ENCODE results near the gene CAPN5.

CAPN5 gene

DNA sequence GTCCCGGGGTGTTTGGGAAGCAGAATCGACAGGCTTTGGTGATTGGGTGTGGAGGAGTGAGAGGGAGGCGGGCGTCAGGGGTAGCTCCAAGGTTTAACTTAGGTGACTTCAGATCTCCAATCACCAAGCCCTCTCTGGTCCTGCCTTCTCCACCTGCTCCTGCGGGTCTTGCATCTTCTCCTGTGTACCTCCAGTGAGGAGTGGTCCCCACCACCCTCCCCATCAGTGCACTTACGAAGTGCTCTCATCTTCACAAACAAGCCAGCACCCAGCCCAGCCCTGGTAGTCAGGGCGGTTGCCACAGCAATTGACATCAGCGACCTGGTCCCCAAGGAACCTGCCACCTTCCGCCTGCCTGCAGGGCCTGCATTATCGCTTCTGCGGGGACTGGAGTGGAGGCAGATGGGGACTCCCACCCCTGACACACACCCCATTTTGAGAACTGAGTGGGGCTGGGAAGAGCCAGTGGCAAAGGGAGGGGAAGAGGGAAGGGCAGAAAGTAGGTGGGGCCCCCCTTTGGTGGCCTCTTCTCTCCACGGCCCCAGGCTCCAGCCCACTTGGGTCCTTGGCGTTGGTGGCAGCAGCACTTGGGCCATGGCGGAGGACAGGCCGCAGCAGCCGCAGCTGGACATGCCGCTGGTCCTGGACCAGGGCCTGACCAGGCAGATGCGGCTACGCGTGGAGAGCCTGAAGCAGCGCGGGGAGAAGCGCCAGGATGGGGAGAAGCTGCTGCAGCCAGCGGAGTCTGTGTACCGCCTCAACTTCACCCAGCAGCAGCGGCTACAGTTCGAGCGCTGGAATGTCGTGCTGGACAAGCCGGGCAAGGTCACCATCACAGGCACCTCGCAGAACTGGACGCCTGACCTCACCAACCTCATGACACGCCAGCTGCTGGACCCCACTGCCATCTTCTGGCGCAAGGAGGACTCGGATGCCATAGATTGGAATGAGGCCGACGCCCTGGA lies 35.8 kb downstream of the CAPN5 start, which contains the start of gene OMP:
OMP (plus strand) TSS at position 595 of the 965 bp plus-strand sequence; CDS start at position 595, 0 bp downstream.
- no peak for DNase-seq

DNA sequence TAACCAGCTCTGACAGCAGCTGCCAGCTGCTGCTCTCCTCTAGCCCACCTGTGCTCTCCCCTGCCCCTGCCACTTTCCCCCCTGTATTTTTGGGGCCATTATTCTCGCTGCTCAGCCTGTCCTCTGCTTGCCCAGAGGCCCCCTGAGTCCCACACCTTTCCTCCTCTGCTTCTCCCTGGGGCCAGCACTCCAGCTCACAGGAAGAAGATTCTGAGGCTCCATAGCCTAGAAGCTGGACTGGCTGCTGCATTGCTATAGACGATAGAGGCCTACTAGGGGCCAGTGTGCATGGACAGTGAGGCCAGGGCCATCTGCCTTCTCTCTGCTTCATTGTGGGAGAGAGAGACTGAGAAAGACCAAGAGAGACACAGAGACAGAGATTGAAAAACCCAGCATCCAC lies 36.5 kb downstream of the CAPN5 start:
- no peak for DNase-seq

DNA sequence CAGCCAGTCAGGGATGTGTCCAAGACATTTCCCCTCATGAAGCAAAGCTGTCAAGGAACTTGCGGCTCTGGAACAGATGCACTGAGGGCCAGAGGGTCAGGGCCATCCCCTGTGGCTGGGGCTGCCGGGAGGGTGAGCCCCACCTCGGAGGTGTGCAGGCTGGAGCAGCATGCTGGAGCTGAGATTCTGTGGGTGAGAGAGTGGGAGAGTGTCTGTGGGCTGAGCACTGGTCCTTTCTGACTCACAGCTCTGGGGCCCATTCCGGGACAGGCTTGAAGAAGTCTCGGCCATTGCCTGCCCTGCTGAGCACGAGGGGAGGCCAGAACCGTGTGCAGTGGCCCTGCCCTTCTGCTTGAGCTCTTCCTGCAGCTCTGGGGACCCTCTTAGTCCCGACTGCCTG lies 38.0 kb downstream of the CAPN5 start:
- no peak for DNase-seq

DNA sequence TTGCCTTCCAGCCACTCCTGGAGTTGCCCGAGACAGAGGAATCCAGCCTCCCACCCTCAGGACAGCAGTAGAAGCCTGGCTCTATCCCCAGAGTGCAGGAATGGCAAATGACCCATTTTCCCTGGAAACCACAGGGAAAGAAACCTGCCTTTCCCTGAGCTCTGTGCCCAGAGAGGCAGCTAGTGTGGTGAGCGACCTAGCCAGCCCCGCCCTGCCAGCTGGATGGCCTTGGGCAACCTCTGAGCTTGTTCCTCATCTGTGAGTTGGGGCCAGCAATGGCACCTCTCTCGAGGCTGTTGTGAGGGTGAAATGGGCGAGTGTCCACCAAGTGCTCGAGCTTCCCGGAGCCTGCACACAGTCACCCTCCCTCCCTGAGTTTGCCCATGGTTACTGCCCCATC lies 39.5 kb downstream of the CAPN5 start:
- DNase-seq: no peak

DNA sequence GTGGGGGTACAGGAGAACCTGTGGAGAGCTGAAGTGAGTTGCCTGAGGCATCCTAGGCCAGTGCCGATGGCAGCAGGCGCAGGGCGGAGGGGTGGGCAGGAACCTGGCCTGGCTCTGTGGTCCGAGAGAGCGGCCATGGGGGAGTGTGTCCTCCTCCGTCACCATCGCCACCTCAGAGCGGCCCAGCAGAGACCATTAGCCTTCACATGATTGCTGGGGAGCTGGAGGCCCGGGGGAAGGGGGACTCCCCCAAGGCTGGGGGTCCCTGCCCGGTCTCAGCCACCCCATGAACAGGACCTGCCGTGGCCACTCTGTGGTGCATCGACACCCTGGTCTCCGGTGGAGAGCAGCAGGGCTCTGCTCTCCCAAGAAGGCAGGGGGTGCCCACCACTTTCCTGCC lies 40.0 kb downstream of the CAPN5 start:
- DNase-seq: no peak

DNA sequence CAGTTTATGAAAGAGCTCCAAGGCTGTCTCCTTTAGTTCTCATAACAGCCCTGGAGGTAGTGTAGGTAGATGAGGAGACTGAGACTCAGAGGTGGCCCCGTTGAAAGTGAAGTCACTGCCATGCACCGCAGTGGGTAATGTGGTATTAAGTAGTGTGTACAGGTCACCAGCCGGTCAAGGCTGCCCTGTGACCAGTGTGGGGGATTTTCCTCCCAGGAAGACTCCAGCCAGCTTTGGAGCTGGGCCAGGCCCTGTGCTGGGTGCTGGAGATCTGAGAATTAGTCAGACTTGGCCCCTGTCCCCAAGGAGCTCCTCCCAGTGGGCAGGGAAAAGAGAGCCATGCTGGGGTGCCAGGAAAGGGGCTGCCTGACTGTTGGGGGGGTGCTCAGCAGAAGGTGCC lies 41.2 kb downstream of the CAPN5 start:
- DNase-seq: no peak

DNA sequence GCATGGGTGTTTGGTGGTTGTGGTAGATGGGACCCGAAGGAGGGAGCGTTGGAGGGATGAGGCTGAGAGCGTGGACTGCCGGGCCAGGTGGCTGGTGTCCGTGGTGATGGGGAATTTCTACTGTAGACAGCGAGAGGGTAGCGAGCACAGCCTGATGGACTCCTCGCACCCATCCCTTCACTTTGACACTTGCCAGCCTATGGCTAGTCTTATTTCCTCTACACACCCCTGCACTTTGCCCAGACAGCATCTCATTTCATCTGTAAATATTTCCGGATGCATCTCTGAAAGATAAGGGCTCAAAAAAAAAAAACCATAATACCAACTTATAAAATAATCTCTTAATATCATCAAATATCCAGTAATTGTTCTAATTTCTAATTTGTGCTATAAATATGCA lies 41.7 kb downstream of the CAPN5 start:
- no peak for DNase-seq

DNA sequence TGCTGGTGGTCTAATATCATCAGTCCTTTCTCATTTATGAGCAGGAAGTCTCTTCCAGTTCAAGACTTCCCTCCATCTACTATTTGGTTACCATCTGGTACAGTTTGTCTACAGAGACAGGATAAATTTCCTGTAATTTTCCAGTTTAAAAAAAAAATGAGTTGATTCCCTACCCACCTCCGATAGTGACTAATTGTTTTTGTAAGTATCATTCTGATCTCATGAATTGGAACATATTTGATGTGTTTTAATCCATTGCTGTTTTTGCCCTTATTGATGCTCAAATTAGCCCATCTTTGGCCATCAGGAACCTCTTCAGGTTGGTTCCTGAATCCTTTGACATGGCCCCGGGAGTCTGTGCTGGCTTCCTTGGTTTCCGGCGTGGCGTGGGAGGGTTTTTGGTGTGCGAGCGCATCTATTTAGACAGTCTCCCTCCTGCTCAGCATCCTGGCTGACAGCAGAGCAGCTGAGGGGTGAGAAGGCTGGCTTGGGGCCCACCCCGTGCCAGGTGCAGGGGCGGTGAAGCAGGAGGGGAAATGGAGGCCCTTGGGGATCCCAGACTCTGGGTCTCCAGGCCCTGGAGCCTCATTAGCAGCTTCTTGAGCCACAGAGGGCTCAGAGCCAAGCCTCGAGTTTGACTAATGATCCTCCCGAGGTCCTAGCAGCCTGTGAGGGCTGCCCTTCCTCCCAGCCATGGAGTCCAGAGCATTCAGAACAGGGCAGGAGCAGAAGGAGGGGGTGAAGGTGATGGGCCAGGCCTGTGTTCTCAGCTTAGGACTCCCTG lies 42.7 kb downstream of the CAPN5 start:
- DNase-seq: no peak

DNA sequence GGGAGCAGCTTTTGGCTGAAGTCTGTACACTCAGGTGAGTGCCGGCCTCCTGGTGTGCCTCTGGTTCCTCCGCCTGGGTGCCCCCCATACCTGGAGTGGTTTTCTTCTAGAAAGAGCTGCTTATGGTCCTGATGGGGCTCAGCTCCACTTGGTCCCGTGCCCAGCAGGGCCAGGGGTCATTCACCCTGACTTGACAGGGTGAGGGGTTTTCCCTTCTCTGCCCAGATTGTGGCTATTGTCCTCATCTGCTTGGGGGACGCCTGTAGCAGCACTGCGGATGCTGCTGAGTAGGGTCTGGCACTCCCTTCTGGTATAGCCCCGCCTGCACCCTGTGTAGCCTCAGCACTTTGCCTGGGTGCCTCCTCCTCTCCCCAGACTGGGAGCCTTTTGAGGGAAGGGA lies 44.1 kb downstream of the CAPN5 start:
- no peak for DNase-seq

DNA sequence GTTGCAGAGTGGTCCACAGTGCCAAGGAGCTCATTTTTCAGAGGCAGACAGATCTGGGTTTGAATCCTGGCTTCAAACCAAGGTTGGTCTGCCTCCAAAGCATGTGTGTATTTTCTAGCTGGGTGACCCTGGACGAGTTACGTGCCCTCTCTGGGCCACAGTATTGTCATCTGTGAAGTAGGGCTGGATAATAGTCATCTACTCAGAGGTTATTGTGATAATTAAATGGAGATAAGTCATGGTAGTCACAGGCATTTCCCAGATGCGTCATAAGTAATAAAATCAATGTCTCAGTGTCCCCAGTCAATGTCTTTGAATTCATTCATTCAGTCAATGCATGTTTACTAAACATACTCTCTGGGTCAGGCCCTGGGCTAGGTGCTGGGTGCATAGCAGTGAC lies 44.5 kb downstream of the CAPN5 start:
- DNase-seq: no peak

DNA sequence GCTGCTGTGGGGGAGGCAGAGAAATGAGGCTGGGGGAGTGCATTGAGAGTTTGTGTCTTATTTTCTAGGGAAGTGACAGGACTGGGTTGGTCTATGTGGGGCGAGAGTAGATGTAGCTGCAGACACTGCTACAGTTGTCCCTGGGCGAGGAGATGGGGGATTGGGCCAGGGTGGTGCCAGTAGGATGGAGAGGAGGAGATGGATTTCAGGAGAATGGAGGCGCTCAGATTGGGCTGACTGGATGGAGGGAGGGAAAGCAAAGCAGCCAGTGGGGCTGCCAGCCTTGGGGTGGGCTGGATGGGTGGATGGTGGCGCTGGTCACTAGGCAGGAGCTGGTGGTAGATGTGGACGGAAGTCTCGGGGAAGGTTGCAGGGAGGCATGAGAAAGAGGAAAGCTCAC lies 45.2 kb downstream of the CAPN5 start:
- no peak for DNase-seq

DNA sequence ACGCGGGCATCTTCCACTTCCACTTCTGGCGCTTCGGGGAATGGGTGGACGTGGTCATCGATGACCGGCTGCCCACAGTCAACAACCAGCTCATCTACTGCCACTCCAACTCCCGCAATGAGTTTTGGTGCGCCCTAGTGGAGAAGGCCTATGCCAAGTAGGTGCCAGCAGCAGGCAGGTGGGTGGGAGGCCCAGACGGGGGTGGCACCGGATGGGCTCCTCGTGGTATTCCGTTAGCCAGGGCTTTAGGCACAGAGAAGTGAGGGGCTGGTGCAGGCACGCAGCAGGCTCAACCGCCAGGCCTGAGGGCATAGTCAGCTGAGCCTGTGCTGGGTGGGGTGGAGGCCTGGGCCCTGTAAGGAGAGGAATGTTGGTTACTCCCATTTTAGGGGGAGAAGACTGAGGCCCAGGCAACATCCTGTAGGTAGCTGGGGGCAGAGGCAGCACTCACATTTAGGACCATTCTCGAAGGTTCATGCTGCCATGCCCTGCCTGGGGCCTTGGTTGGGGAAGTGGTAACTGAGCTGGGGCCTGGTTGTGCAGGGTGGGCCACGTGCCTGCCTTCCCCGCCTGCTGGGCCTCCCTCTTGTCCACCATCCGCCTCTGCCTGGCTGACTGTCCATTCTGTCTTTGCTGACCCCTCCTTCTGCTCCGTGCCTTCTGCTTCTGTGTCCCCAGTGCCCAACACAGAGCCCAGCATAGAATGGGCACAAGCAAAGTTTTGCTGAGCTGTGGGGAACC lies 46.0 kb downstream of the CAPN5 start:
- DNase-seq: no peak

DNA sequence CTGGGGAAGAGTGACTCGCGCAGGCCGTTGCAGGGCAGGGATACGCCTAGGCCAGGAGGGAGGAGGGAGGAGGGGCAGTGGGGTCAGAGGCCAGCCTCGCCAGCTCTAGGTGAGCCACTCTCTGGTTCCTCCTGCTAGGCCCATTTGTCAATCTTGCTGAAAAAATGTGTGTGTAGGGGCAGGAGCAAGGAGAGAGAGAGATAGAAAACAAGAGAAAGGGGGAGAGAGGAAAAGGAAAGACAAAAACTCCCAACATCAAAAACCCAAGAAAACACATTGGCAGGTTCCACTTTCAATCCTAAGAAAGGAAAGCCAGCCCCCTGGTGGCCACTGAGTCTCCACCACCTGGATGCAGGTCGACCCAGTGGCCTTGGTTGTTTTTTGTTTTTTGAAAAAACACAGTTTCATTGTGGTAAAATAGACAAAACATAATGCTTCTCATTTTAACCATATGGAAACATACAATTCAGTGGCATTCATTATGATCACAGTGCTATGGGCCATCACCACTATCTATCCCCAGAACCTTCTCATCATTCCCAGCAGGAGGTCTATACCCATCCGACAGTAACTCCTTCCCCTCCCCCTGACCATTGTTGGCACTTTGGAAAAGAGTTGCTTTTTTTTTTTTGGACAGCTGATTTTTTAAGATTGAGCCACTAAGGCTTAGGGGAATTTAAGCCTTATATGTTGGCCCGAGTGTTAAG lies 46.8 kb downstream of the CAPN5 start:
- peak; percentile 23 to 30 for DNase-seq

DNA sequence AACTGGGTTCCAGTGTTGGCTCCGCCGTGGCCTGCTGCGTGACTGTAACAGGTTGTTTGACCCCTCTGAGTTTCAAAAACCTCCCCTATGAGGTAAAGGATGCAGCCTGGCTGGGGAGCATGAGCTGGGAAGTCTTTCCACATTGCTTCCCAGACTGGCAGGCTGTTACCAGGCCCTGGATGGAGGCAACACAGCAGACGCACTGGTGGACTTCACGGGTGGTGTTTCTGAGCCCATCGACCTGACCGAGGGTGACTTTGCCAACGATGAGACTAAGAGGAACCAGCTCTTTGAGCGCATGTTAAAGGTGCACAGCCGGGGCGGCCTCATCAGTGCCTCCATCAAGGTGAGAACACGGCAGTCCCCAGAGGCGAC lies 47.3 kb downstream of the CAPN5 start:
- no peak for DNase-seq

DNA sequence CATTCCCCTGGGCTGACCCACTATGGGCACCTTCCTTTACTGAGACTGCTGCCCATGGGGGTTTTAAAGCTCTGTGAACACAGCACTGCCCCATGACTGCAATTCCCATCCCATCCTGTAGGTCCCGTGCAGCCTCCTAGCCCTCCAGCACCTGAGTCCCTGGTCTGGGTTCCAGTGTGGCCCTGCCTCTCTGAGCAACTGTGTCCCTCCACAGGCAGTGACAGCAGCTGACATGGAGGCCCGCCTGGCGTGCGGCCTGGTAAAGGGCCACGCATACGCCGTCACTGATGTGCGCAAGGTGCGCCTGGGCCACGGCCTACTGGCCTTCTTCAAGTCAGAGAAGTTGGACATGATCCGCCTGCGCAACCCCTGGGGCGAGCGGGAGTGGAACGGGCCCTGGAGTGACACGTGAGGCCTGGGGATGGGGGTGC lies 48.4 kb downstream of the CAPN5 start:
- DNase-seq: no peak

DNA sequence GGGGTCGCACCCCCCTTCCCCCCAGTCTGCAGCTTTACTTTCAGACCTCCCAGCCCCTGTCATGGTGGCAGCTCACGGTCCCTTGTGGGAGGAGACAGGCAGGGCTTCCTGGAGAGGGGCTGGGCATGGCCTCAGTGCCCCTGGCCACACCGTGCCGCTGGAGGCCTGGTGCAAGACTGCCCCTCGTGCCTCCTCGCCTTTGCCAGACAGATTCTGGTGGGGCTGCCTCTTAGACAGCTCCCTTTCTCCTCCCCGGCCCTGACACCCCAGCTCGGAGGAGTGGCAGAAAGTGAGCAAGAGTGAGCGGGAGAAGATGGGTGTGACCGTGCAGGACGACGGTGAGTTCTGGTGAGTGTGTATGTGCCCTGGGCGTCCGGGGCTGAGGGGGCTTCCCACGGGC lies 49.2 kb downstream of the CAPN5 start:
- DNase-seq: no peak

DNA sequence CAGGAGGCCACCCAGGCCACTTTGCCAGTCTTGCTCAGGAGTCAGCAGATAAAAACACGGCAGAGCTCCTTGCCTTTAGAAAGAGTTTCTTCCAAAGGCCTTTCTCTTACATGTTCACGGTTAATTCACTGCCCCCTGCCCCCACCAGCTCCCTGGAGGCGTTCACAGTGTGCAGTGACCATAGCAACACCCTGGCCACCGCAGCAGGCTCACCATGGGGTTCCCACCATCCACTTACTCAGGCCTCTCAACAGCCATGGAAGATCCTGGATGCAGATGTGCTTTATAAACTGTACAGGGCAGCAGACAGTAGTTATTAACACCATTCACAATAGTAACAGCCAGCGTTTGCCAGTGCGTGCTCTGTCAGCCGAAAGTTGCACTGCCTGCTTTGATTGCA lies 50.7 kb downstream of the CAPN5 start:
- no peak for DNase-seq

DNA sequence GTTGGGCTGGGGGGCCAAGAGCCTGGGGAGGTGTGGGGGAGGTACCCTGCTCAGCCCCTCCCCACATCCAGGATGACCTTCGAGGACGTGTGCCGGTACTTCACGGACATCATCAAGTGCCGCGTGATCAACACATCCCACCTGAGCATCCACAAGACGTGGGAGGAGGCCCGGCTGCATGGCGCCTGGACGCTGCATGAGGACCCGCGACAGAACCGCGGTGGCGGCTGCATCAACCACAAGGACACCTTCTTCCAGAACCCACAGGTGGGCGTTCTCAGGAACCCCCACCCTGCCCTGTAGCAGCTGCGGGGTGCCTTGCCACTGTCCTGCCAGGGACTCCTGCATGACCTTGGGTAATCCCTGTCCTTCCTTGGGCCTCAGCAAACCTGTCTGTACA lies 51.3 kb downstream of the CAPN5 start:
- no peak for DNase-seq

DNA sequence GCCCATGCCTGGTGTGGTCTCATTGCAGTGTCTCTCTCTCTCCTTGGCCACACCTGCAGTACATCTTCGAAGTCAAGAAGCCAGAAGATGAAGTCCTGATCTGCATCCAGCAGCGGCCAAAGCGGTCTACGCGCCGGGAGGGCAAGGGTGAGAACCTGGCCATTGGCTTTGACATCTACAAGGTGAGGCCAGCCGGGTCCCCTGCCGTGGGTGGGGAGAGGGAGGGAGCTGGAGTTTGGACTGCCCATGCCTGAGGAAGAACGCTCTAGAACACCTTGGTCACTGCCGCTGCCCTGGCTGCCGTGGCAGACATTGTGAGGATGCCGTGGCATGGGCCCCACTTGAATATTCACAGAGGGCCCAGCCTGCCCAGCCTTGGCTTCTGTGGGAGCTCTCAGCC lies 52.2 kb downstream of the CAPN5 start:
- no peak for DNase-seq

DNA sequence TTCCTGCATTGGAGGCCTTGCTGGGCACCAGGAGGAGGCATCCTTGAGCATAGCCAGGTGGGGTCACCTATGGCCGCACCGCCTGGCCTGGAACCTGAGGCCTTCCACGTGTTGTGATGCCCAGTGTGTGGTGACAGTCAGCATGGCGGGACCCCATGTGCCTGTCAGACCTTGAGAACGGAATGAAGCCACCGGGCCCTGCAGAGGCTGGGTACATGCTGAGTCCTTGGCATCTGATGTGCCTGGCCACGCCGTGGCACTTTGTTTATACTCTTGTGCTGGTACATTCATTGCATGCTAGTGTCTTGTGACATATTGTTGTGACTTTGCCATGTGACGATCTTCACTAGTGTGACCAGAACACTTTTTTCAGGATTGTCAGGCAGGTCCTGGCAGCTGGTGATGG lies 52.8 kb downstream of the CAPN5 start:
- DNase-seq: no peak

DNA sequence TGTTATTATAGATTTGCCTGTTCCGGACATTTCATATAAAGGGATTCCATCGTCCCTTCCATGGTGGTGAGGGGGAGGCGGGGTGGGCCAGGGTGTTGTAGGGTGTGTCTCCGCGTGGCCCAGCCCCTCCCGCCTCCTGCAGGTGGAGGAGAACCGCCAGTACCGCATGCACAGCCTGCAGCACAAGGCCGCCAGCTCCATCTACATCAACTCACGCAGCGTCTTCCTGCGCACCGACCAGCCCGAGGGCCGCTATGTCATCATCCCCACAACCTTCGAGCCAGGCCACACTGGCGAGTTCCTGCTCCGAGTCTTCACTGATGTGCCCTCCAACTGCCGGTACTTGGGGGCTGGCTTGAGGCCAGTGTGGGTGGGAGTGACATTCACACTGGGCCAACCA lies 53.8 kb downstream of the CAPN5 start:
- DNase-seq: no peak

DNA sequence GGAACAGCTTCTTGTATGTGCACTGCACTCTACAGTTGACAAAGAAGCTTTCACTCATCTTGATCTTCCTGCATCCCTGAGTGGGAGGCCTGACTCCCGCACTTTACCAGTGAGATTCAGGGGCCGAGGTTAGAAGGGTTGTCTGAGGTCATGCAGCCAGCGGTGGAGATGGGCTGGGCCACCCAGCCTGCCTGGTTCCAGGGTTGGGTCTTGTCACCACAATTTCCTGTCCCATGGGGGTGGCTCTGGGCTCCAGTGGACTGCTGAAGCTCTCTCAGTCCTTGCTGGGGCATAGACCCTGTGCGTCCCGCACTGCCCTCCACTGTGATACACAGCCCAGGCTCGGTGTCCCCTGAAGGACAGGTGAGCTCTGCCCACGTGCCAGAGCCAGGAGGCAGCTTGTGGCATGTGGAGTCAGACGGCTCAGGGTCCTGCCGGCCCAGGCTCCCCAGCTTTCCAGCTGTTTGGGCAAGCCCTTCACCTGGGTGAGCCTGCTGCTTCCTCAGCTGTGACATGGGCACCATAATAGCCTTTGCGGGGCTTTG lies 54.4 kb downstream of the CAPN5 start:
- DNase-seq: no peak
